Rectal smooth muscle tissue (tissue), 1 donor: ENCODE measurements around the gene FANCC.

Experiments
- H3K27ac ChIP-seq: one replicate; pipeline ENCODE4 v1.7.0; 2013; ENCODE audit warnings: low read depth, low read length, inconsistent platforms
- H3K27me3 ChIP-seq: one replicate; pipeline ENCODE4 v1.7.0; 2013; ENCODE audit warnings: low read length; ENCODE audit not compliant: control insufficient read depth, insufficient read depth
- H3K36me3 ChIP-seq: one replicate; pipeline ENCODE4 v1.7.0; 2013; ENCODE audit warnings: low read length; ENCODE audit not compliant: control insufficient read depth, insufficient read depth
- H3K4me1 ChIP-seq: one replicate; pipeline ENCODE4 v1.7.0; 2013; ENCODE audit warnings: low read length; ENCODE audit not compliant: control insufficient read depth, insufficient read depth
- H3K4me3 ChIP-seq: one replicate; pipeline ENCODE4 v1.7.0; 2013; ENCODE audit warnings: low read length
- H3K9ac ChIP-seq: one replicate; pipeline ENCODE4 v1.7.0; 2013; ENCODE audit warnings: low read length

The FANCC gene

GRCh38 chr9:95167998-95168397 lies 149.5 kb downstream of the FANCC start:
- Histone ChIP-seq H3K27ac (no peak overlapping the region), H3K36me3 (no peaks in the 10 kb centered on the region), H3K27me3 (no peaks in the 10 kb centered on the region), H3K9ac (no peak overlapping the region), H3K4me1 (no peaks in the 10 kb centered on the region), H3K4me3 (no peak overlapping the region)

GRCh38 chr9:95165004-95165403 lies 152.5 kb downstream of the FANCC start:
- Histone ChIP-seq H3K9ac (no peak overlapping the region), H3K27me3 (no peaks in the 10 kb centered on the region), H3K27ac (no peak overlapping the region), H3K4me1 (no peaks in the 10 kb centered on the region), H3K4me3 (no peak overlapping the region), H3K36me3 (no peaks in the 10 kb centered on the region)

GRCh38 chr9:95157481-95158151 lies 159.9 kb downstream of the FANCC start:
- H3K4me3 ChIP-seq, result no peak overlapping the region
- H3K36me3 ChIP-seq, result no peaks in the 10 kb centered on the region
- no peak overlapping the region for H3K9ac ChIP-seq
- no peaks in the 10 kb centered on the region for H3K4me1 ChIP-seq
- H3K27me3 ChIP-seq, result no peaks in the 10 kb centered on the region
- H3K27ac ChIP-seq, result no peak overlapping the region

GRCh38 chr9:95156074-95156473 lies 161.4 kb downstream of the FANCC start:
- Histone ChIP-seq H3K27me3 (no peaks in the 10 kb centered on the region), H3K9ac (no peak overlapping the region), H3K4me1 (no peaks in the 10 kb centered on the region), H3K4me3 (no peak overlapping the region), H3K27ac (no peak overlapping the region), H3K36me3 (no peaks in the 10 kb centered on the region)

- no peaks in the 10 kb centered on the region for H3K27me3 ChIP-seq
- no peaks in the 10 kb centered on the region for H3K36me3 ChIP-seq
- H3K27ac ChIP-seq, result no peak overlapping the region
- no peak overlapping the region for H3K9ac ChIP-seq
- no peaks in the 10 kb centered on the region for H3K4me1 ChIP-seq
- H3K4me3 ChIP-seq, result no peak overlapping the region
Measured at GRCh38 chr9:95155220-95155619, 162.3 kb downstream of the FANCC start.

GRCh38 chr9:95150903-95151302 lies 166.6 kb downstream of the FANCC start:
- no peaks in the 10 kb centered on the region for H3K36me3 ChIP-seq
- no peaks in the 10 kb centered on the region for H3K27me3 ChIP-seq
- H3K9ac ChIP-seq, result no peak overlapping the region
- no peak overlapping the region for H3K4me3 ChIP-seq
- no peaks in the 10 kb centered on the region for H3K4me1 ChIP-seq
- no peak overlapping the region for H3K27ac ChIP-seq

- H3K27me3 ChIP-seq, result no peaks in the 10 kb centered on the region
- H3K9ac ChIP-seq, result no peak overlapping the region
- no peak overlapping the region for H3K27ac ChIP-seq
- H3K4me3 ChIP-seq, result no peak overlapping the region
- no peaks in the 10 kb centered on the region for H3K36me3 ChIP-seq
- H3K4me1 ChIP-seq, result no peaks in the 10 kb centered on the region
Measured at GRCh38 chr9:95148208-95148520, 169.3 kb downstream of the FANCC start.

- H3K4me1 ChIP-seq, result no peaks in the 10 kb centered on the region
- H3K4me3 ChIP-seq, result no peak overlapping the region
- H3K27me3 ChIP-seq, result no peaks in the 10 kb centered on the region
- no peak overlapping the region for H3K9ac ChIP-seq
- no peaks in the 10 kb centered on the region for H3K36me3 ChIP-seq
- H3K27ac ChIP-seq, result no peak overlapping the region
Measured at GRCh38 chr9:95147452-95148207, 169.9 kb downstream of the FANCC start.

GRCh38 chr9:95143591-95144561 lies 173.6 kb downstream of the FANCC start:
- Histone ChIP-seq H3K27me3 (no peaks in the 10 kb centered on the region), H3K27ac (peak overlapping the region; percentile 43), H3K4me1 (no peaks in the 10 kb centered on the region), H3K36me3 (peaks cover 3% of the 10 kb centered on the region), H3K9ac (no peak overlapping the region), H3K4me3 (no peak overlapping the region)

- Histone ChIP-seq H3K27ac (no peak overlapping the region), H3K4me3 (no peak overlapping the region), H3K27me3 (no peaks in the 10 kb centered on the region), H3K36me3 (peaks cover 3% of the 10 kb centered on the region), H3K9ac (no peak overlapping the region), H3K4me1 (no peaks in the 10 kb centered on the region)
Measured at GRCh38 chr9:95142728-95143127, 174.8 kb downstream of the FANCC start.

GRCh38 chr9:95142315-95142714 lies 175.2 kb downstream of the FANCC start:
- Histone ChIP-seq H3K4me1 (no peaks in the 10 kb centered on the region), H3K4me3 (no peak overlapping the region), H3K27me3 (no peaks in the 10 kb centered on the region), H3K36me3 (peaks cover 3% of the 10 kb centered on the region), H3K27ac (no peak overlapping the region), H3K9ac (no peak overlapping the region)

- no peak overlapping the region for H3K4me3 ChIP-seq
- H3K27ac ChIP-seq, result no peak overlapping the region
- H3K9ac ChIP-seq, result no peak overlapping the region
Measured at GRCh38 chr9:95140821-95141220, 176.7 kb downstream of the FANCC start.

More at GRCh38 chr9:95140821-95141220, 176.7 kb downstream of the FANCC start:
- Histone ChIP-seq H3K27me3 (no peaks in the 10 kb centered on the region), H3K4me1 (no peaks in the 10 kb centered on the region), H3K36me3 (peaks cover 3% of the 10 kb centered on the region)
